ENCODE results near the gene EID3.

DNA sequence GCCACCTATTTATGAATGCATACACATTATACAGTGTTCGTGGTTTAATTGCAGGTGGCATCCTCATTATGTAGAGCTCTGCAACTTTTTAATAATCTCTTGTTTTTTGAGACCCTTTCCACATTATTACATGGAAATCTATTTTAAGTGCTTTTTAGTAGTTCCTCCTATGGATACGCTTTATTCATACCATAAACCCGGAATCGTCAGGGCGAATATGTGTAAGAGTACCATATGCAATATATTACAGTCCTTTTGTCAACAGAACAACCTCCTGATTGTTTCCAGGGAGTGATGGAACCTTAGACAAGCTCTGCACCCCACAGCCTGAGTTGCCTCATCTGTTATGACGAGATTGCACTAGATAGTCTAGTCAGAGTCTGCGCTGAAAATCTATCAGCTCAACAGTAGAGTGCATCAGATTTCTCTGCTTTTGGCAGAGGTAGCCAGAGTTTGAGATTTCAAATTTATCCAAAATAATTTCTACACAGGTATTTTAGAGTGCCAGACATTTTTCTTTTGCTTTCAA, 33.6 kb downstream of the EID3 start:
- TF ChIP-seq CHD1 (IDR thresholded peaks at IDR 0.05; ENCODE audit: low read depth, low read length) (no peak), POLR2AphosphoS2 (IDR thresholded peaks at IDR 0.05; ENCODE audit: low read depth, low read length) (no peak)

Measured in GM12878 (cell line).